HepG2 (cell line): ENCODE data around the gene GBGT1. TPM values are rescaled to one million over a fixed set of nuclear protein-coding genes. Genes with fewer than 3 reads are reported as not detected.
A peak's percentile ranks its signal among the peaks of the same experiment; 100 is the strongest.

Experiments
- ATAC-seq: fragments of 200-7000 bp; cut with Tn5 transposase; 3 replicates; pipeline ENCODE4 v1.9.1; 2020; ENCODE audit warnings: mild to moderate bottlenecking, moderate library complexity
- BruUV-seq: library from RNA; stranded (reverse); fragments of 400-500 nt; replicated peaks from 2 replicates; lab custom pipeline; 2021; lab: Mats Ljungman, UMichigan
- CTCF ChIA-PET: fragments of 300-600 bp; formaldehyde crosslinking; extraction: SDS; loops from one replicate; lab custom pipeline; 2021; ENCODE audit warnings: low total read pairs, inconsistent platforms, low intra/inter-chr PET ratio; lab: Yijun Ruan, JAX
- POLR2A ChIA-PET: fragments of 350-600 bp; sonication (Branson Sonifier 250); formaldehyde crosslinking; loops from one replicate; lab custom pipeline; 2020; ENCODE audit warnings: antibody characterized with exemption, inconsistent platforms; lab: Yijun Ruan, JAX
- DNase-seq: peaks from one replicate; pipeline ENCODE4 v3.0.0-alpha.2; 2015; ENCODE audit warnings: low spot score
- FAIRE-seq: peaks from 3 replicates; lab custom pipeline; 2011; peaks lifted over from hg19 to GRCh38; lab: Jason Lieb, UNC
- H2AFZ ChIP-seq: one replicate; pipeline ENCODE4 v1.6.1; 2011; ENCODE audit warnings: low read length, inconsistent platforms
- H3K27ac ChIP-seq: fragments of 300-600 bp; 3 replicates; pipeline ENCODE4 v1.8.0; 2011; ENCODE audit warnings: mixed run types, mild to moderate bottlenecking, mixed read lengths, low read length, inconsistent platforms; ENCODE audit not compliant: insufficient read depth; ENCODE audit errors: extremely low read length
- H3K27me3 ChIP-seq, 2 experiments: fragments of 200-600 bp in 1 of 2; 2 replicates in 1 of 2; 3 replicates in 1 of 2; pipeline versions ENCODE4 v1.6.0 to v1.8.0; 2011; ENCODE audit warnings: low read length in 2 of 2, mild to moderate bottlenecking in 2 of 2, moderate library complexity in 2 of 2, inconsistent platforms in 1 of 2; ENCODE audit not compliant: insufficient read depth in 2 of 2, control insufficient read depth in 1 of 2
- H3K36me3 ChIP-seq, 2 experiments: fragments of 200-600 bp in 1 of 2; replicated peaks in 1 of 2; 2 replicates in 1 of 2; 3 replicates in 1 of 2; pipeline versions ENCODE4 v1.5.1 to v1.8.0; 2011; ENCODE audit warnings: low read length in 2 of 2, inconsistent platforms in 1 of 2; ENCODE audit not compliant: insufficient read depth in 2 of 2, control insufficient read depth in 1 of 2
- H3K4me1 ChIP-seq: 2 replicates; pipeline ENCODE4 v1.5.1; 2012; ENCODE audit warnings: low read length, inconsistent platforms; ENCODE audit not compliant: insufficient read depth
- H3K4me2 ChIP-seq: 2 replicates; pipeline ENCODE4 v1.6.0; 2011; ENCODE audit warnings: low read depth, low read length, inconsistent platforms
- H3K4me3 ChIP-seq, 3 experiments: fragments of 200-600 bp in 1 of 3; sonication (generic), shearing (Covaris generic) in 1 of 3; replicated peaks in 1 of 3; 2 replicates each; pipeline ENCODE4 v1.5.1; 2011 to 2016; ENCODE audit warnings: low read length in 3 of 3, inconsistent platforms in 2 of 3, low read depth in 2 of 3, mild to moderate bottlenecking in 2 of 3, control low read depth in 1 of 3, mixed read lengths in 1 of 3; ENCODE audit not compliant: insufficient read depth in 1 of 3
- H3K79me2 ChIP-seq: one replicate; pipeline ENCODE4 v1.6.1; 2011; ENCODE audit warnings: low read length, inconsistent platforms; ENCODE audit not compliant: insufficient read depth
- H3K9ac ChIP-seq: 2 replicates; pipeline ENCODE4 v1.6.0; 2011; ENCODE audit warnings: mild to moderate bottlenecking, low read depth, low read length, inconsistent platforms; ENCODE audit not compliant: insufficient read depth
- H3K9me3 ChIP-seq: 2 replicates; pipeline ENCODE4 v1.5.1; 2012; ENCODE audit warnings: mild to moderate bottlenecking, low read length
- H4K20me1 ChIP-seq: 2 replicates; pipeline ENCODE4 v1.6.0; 2011; ENCODE audit warnings: inconsistent platforms, mild to moderate bottlenecking, low read length, moderate library complexity; ENCODE audit not compliant: insufficient read depth
- EHMT2 ChIP-seq: fragments of 200-600 bp; sonication (generic); IDR thresholded peaks from 2 replicates; pipeline ENCODE4 v1.7.0; 2017; ENCODE audit warnings: antibody characterized with exemption, low read depth, low read length, borderline replicate concordance
- HNF4G ChIP-seq, 2 experiments: sonication (generic) in 1 of 2; formaldehyde crosslinking in 1 of 2; IDR thresholded peaks; 2 replicates each; pipeline versions ENCODE4 v1.4.0 to v1.6.1; 2011 to 2020; ENCODE audit warnings: borderline replicate concordance in 2 of 2, low read depth in 2 of 2, mild to moderate bottlenecking in 2 of 2, low read length in 1 of 2, missing genetic modification reagents in 1 of 2, moderate library complexity in 1 of 2
- NR2F6 ChIP-seq, 2 experiments: IDR thresholded peaks; 2 replicates each; pipeline ENCODE4 v1.6.1; 2016; ENCODE audit warnings: antibody characterized with exemption in 1 of 2, mild to moderate bottlenecking in 1 of 2
- NRL ChIP-seq: sonication (generic); formaldehyde crosslinking; IDR thresholded peaks from 2 replicates; pipeline ENCODE4 v1.5.0; 2020; ENCODE audit warnings: missing genetic modification reagents, mild to moderate bottlenecking, moderate library complexity, borderline replicate concordance
- TGIF2 ChIP-seq: IDR thresholded peaks from 2 replicates; pipeline ENCODE4 v1.6.1; 2016; ENCODE audit warnings: control low read depth, missing compliant biosample characterization
- ZNF251 ChIP-seq: sonication (generic); formaldehyde crosslinking; IDR thresholded peaks from 2 replicates; pipeline ENCODE4 v1.9.0; 2021; ENCODE audit warnings: mild to moderate bottlenecking, missing genetic modification reagents
- ZNF790 ChIP-seq: sonication (generic); formaldehyde crosslinking; IDR thresholded peaks from 2 replicates; pipeline ENCODE4 v1.8.0; 2022; ENCODE audit warnings: missing genetic modification reagents, mild to moderate bottlenecking, borderline replicate concordance
- WGBS: methylation state at CpG from one replicate; pipeline ENCODE4 v1.1.6; 2017; ENCODE audit warnings: low lambda C conversion rate; 5-methylcytosine and 5-hydroxymethylcytosine counted together
- in situ Hi-C: cut with HindIII; loops from 2 replicates; pipeline ENCODE4 v1.10.0; 2017; ENCODE audit warnings: low pct_unique_long_range_greater_than_20kb; ENCODE audit not compliant: extremely low pct_ligation_motif_present
- intact Hi-C: fragments of 100-400 bp; cut with micrococcal nuclease; formaldehyde crosslinking; loops from one replicate; pipeline ENCODE4 v1.10.0; 2022; ENCODE audit not compliant: unreplicated experiment
- polyA plus RNA-seq, 8 experiments: library from polyadenylated mRNA; depleted of rRNA in 3 of 8; stranded (reverse) in 7 of 8; unstranded in 1 of 8; fragments of >200 nt; fragmentation: Illumina TruSeq in 4 of 8; extraction: Trizol in 4 of 8; gene quantifications; 2 replicates each; pipeline versions ENCODE4 v1.2.1 to v1.2.3, GENCODE V29; 2011 to 2016; ENCODE audit warnings: low read depth in 4 of 8, missing spikeins in 1 of 8, mixed read lengths in 1 of 8; ENCODE audit not compliant: insufficient read depth in 1 of 8
- total RNA-seq, 5 experiments: library from RNA; depleted of rRNA; stranded (reverse); fragments of >200 nt; fragmentation: Illumina TruSeq; extraction: Trizol; gene quantifications; 2 replicates each; pipeline ENCODE4 v1.2.3, GENCODE V29; 2016; ENCODE audit warnings: low read depth in 1 of 5
- TF ChIP-seq, protein P1 (sequence below): sonication (generic); formaldehyde crosslinking; IDR thresholded peaks from 2 replicates; pipeline ENCODE4 v1.8.1; 2023; ENCODE audit warnings: mild to moderate bottlenecking, moderate library complexity, missing genetic modification reagents
- TF ChIP-seq, protein P2 (sequence below): sonication (generic); formaldehyde crosslinking; IDR thresholded peaks from 2 replicates; pipeline ENCODE4 v1.4.0; 2020; ENCODE audit warnings: mild to moderate bottlenecking, missing genetic modification reagents
- TF ChIP-seq, protein P3 (sequence below): sonication (generic); formaldehyde crosslinking; conservative IDR thresholded peaks from 2 replicates; pipeline ENCODE4 v1.8.0; 2022; ENCODE audit warnings: missing genetic modification reagents

The GBGT1 gene
- total and polyA plus RNA-seq, 2 of the 13 experiments (the other 11 are each of a cell fraction or from before 2014, with no cell fraction given): not detected

DNA sequence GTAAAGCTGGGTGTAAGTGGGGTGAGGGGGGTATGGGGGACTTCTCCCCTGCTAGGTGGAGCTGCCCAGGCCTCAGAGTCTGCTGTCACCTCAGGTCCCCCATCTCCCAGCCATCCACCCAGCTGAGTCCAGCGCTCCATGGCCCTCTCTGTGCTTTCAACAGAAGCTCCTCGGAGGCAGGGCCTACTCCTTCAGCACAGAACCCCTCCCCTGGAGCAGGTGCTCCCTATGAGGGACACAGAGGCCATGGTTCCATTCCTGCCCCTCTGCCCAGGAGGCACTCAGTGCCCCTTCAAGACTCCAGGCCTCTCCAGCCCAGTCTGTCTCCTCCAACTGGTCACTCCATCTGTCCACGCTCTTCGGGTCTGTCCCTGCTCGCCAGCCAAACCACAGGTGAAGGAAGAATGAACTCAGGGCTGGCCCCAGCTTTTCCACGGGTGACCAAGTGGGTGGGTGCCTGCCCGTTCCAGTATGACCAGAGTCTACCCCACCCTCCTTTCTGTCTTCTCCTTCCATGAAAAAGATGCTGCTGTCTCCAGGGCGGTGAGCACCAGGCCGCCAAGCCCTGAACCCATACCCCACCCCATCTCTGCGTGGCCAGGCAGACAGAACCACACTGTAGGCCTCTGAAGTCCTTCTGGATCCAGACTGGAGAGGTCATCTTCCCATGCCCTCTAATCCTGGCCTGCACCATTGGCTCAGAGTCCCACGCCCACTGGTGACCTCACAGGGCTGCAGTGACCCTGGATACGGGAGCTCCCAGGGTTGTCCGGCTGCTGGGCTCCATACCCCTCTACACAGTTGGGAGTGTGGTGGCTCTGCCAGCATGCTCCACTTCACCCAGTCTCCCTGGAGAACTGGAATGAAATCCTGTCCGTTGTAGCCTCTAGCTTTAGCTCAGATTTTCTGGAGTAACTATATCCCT lies 11.9 kb downstream of the GBGT1 start:
- BruUV-seq: no TSS peak
- Histone ChIP-seq H3K27ac (no peak overlapping the region), H3K4me2 (peak overlapping the region; percentile 8; the same call in 1 of the 2 replicates), H4K20me1 (peaks cover 3% of the 10 kb centered on the region; the same call in 1 of the 2 replicates), H3K27me3 (peaks cover 0 to 7% of the 10 kb centered on the region in 2 experiments; a peak in 1 of 5 replicates), H3K79me2 (peaks cover 5% of the 10 kb centered on the region)
- CTCF ChIA-PET: no interaction called here
- WGBS: 31% methylated on average over 8 of the region's 14 CpGs
- 0 out of 2 replicates have a peak, but pooled peaks have one; percentile 48 for TF ChIP-seq NRL
- TF ChIP-seq TGIF2: no peak
- TF ChIP-seq, protein P1, sequence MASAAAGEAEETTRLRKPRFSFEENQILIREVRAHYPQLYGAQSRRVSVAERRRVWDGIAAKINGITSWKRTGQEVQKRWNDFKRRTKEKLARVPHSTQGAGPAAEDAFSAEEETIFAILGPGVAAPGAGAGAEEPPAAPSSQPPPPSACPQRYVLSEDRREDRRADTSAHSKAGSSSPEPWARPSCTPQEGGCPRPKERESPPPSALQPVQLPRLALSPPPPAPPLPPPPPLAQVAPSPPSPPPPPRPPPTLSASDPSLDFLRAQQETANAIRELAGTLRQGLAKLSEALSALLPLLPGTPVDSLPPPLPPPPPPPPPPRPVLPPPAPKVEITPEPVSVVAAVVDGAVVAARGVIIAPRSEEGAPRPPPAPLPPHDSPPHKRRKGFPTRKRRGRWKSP (CRISPR knock-in tag): no peak
- TF ChIP-seq EHMT2: no peak
- TF ChIP-seq NR2F6 (IDR thresholded peaks at IDR 0.05): no peak
- 0 out of 2 replicates have a peak, but pooled peaks have one; percentile 15 for TF ChIP-seq NR2F6 (CRISPR knock-in tag; IDR thresholded peaks at IDR 0.05)
- TF ChIP-seq, all 625 proteins: peak for 2
- DNase-seq (no peak), ATAC-seq (0 out of 3 replicates have a peak, but pooled peaks have one; percentile 2), FAIRE-seq (no peak)
- intact Hi-C loops (no loop called here), in situ Hi-C loops (no loop called here)
- POLR2A ChIA-PET: no interaction called here
- Histone ChIP-seq H3K9me3 (no peaks in the 10 kb centered on the region), H3K4me3 (no peak overlapping the region), H3K36me3 (no peaks in the 10 kb centered on the region), H3K9ac (no peak overlapping the region), H3K4me1 (peaks cover 57% of the 10 kb centered on the region), H2AFZ (no peak overlapping the region)

DNA sequence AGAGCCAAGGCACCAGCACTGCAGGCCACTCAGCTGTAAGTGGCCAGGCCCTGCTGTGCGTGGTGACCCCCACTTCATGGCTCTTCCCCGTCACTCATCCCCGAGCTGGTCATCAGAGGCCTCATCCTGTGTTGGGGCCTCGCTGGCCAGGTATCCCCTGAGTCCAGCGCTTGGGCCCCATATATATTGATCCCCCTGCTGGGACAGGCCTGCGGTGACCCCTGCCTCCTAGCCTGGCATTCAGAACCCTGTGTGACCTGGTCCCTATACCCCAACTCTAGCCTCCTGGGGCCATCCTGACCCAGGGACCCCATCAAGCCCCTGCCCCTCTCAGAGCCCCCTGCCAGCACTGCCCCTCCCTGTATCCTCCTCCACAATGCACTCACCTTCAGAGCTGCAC lies 12.7 kb downstream of the GBGT1 start:
- no peak overlapping the region for H3K27ac ChIP-seq
- H4K20me1 ChIP-seq: peaks cover 3% of the 10 kb centered on the region; the same call in 1 of the 2 replicates
- peaks cover 0 to 7% of the 10 kb centered on the region in 2 experiments; a peak in 1 of 5 replicates for H3K27me3 ChIP-seq
- in situ Hi-C loops (no loop called here), intact Hi-C loops (no loop called here)
- DNase-seq (no peak), ATAC-seq (no peak), FAIRE-seq (no peak)
- ChIA-PET POLR2A (no interaction called here), CTCF (no interaction called here)
- H3K4me3 ChIP-seq: no peak overlapping the region
- peaks cover 60% of the 10 kb centered on the region for H3K4me1 ChIP-seq
- no TSS peak for BruUV-seq
- H3K9me3 ChIP-seq: no peaks in the 10 kb centered on the region
- H3K79me2 ChIP-seq: peaks cover 5% of the 10 kb centered on the region
- H3K36me3 ChIP-seq: no peaks in the 10 kb centered on the region
- TF ChIP-seq HNF4G (IDR thresholded peaks at IDR 0.05; ENCODE audit: borderline replicate concordance, low read depth, low read length) (no peak), HNF4G (CRISPR knock-in tag; IDR thresholded peaks at IDR 0.05; ENCODE audit: borderline replicate concordance, low read depth) (no peak), ZNF790 (no peak), ZNF251 (CRISPR knock-in tag) (no peak)
- TF ChIP-seq, protein P2, sequence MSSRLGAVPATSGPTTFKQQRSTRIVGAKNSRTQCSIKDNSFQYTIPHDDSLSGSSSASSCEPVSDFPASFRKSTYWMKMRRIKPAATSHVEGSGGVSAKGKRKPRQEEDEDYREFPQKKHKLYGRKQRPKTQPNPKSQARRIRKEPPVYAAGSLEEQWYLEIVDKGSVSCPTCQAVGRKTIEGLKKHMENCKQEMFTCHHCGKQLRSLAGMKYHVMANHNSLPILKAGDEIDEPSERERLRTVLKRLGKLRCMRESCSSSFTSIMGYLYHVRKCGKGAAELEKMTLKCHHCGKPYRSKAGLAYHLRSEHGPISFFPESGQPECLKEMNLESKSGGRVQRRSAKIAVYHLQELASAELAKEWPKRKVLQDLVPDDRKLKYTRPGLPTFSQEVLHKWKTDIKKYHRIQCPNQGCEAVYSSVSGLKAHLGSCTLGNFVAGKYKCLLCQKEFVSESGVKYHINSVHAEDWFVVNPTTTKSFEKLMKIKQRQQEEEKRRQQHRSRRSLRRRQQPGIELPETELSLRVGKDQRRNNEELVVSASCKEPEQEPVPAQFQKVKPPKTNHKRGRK: no peak
- TF ChIP-seq, protein P3, sequence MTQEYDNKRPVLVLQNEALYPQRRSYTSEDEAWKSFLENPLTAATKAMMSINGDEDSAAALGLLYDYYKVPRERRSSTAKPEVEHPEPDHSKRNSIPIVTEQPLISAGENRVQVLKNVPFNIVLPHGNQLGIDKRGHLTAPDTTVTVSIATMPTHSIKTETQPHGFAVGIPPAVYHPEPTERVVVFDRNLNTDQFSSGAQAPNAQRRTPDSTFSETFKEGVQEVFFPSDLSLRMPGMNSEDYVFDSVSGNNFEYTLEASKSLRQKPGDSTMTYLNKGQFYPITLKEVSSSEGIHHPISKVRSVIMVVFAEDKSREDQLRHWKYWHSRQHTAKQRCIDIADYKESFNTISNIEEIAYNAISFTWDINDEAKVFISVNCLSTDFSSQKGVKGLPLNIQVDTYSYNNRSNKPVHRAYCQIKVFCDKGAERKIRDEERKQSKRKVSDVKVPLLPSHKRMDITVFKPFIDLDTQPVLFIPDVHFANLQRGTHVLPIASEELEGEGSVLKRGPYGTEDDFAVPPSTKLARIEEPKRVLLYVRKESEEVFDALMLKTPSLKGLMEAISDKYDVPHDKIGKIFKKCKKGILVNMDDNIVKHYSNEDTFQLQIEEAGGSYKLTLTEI: no peak
- H2AFZ ChIP-seq: no peak overlapping the region
- no peak overlapping the region for H3K4me2 ChIP-seq
- no peak overlapping the region for H3K9ac ChIP-seq
- WGBS: 38% methylated on average over 3 of the region's 6 CpGs
